T-helper 2 cell (primary cell): ENCODE results near the gene SLC43A3.
"Not testable (repeated sequence)": the region's sequence is repeated elsewhere in the genome, so short reads cannot be mapped to it uniquely, and the experiment has no call there.

Experiments
- DNase-seq, 5 experiments: peaks; one replicate each; pipeline versions ENCODE4 v3.0.0 to v3.0.0-alpha.2; 2012 to 2022

Gene SLC43A3

DNA sequence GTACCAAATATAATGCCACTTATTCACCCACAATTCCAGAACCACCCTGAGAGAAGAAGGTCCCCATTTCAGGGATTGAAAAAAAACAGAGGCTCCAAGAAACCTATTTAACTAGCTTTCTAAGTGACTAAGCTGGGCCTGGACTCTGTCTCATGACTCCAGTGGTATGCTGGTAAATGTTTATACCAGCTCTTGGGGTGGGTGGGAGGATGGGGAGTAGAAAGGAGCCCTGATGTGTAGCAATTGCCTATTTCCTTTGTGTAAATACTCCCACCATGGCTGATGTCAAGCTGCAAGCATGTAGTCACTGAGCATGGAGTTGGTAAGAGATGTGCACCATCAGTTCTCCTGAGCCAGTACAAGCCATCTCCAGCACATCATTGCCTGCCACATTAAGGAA lies 48.7 kb downstream of the SLC43A3 start:
- no peak for DNase-seq

DNA sequence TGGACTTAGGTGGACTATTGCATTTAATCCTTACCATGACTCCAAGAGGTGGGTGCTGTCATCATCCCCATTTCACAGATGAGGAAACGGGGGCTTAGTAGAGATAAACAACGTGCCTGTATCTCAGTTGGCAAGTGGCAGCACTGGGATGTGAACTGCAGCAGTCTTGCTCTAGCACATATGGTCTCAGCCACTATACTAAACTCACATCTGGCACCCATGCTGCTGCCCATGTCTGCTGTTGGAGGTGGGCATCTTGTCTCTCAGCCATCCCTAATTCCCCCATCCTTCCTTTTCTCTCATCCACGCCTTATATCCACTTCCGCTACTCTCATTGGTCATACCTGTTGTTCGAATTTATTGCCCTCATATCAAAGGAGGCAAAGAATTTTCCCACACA lies 49.8 kb downstream of the SLC43A3 start:
- DNase-seq: no peak

GRCh38 chr11:57376095-57377090 lies 50.5 kb downstream of the SLC43A3 start:
- no peak for DNase-seq

DNA sequence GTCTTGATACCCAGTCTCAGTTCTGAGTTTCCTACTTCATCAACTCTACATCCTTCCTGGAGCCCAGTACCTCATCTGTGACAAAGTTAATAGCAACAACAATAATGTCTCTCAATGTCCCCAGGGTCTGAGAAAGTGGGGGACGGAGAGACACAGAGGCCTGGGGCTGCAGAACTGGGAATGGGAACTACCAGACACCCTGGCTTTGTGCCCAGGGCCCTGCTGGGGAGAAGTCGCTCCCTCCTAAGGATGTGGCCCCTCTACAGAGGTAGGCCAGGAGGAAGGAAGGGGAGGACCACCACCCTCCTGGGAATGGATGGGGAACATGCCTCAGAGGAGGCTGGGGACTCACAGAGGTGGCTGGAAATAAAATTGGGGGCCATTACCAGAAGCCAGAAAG lies 51.4 kb downstream of the SLC43A3 start:
- DNase-seq: no peak

DNA sequence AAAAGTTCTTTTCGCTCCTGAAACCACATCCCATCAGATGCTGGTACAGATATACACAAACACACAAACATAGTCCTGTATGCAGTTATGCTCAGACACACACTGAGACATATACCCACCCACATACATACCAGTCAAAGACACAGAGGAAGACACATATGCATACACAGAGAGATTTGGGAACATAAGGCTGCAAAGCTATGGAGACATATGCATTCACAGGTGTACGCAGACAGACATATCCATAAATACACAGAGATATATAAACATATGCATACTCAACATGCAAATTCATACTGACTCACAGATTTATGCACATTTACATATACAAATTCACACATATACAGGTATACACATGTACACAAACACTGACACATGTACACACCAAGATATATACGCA lies 52.0 kb downstream of the SLC43A3 start:
- no peak for DNase-seq

GRCh38 chr11:57373146-57373545 lies 53.8 kb downstream of the SLC43A3 start:
- DNase-seq: no peak

GRCh38 chr11:57370941-57371340 lies 56.0 kb downstream of the SLC43A3 start:
- no peak for DNase-seq

DNA sequence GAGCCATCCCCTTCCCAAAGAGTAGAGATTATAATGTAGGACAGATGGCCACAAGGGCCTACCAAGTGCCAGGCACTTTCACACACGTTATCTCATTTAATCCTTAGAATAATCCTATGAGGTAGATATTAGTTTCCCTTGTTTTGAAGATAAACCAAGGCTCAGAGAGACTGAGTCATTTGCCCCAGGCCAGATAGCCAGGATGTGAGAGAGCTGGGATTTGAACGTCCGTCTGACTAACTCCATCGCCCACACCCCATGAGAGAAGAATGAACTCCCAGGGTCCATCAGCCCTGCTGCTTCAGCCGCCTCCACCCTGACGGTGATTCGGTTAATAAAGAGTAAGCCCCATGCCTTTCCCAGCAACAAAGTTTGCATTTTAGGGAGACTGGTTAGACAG lies 56.7 kb downstream of the SLC43A3 start:
- DNase-seq: no peak

DNA sequence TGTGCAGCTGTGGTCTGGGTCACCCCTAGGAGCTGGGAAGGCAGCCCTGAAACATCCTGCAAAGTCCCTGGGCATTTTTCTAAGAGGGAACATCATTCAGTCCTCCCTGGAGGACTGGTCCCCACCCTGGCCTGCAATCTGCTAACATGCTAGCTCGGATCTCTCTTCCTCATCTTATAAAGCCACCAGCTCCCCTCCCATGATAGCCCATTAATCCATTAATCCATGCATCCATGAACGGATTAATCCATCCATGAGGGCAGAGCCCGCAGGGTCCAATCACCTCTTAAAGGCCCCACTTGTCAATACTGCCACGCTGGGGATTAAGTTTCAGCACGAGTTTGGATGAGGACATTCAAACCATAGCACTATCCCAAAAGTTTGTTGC lies 58.1 kb downstream of the SLC43A3 start:
- no peak for DNase-seq

DNA sequence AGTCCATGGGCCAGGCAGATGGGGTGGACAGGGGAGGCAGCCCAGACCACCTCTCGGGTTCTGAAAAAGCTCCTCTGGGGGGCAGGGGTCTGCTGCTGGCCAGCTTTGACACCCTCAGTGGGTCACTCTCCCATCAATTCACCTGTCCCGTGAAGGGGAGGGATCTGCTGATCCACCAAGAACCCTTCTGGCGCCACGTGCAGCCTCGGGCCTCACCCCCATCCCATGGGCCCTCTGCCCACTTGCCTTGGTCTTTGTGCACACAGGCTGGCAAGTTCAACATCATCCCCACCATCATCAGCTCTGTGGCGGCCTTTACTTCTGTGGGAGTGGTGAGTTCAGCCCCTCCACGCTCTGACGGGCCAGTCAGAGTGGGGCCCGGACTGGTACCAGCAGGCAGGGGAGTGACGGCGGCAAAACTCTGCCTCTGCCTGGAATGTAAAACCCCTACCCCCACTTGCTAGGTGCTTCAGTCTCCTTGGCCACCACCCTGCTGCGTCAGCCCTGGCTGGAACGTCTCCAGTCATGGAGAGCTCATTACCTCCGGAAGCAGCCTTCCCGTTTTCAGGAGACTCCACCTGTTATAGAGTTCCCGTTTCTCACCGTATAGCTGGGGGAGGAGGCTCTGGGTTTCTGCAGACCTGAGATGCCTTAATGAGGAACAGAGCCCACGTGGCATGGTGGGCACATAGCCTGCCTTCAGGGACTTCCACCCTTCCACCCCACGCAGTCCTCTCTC lies 58.6 kb downstream of the SLC43A3 start:
- no peak for DNase-seq

DNA sequence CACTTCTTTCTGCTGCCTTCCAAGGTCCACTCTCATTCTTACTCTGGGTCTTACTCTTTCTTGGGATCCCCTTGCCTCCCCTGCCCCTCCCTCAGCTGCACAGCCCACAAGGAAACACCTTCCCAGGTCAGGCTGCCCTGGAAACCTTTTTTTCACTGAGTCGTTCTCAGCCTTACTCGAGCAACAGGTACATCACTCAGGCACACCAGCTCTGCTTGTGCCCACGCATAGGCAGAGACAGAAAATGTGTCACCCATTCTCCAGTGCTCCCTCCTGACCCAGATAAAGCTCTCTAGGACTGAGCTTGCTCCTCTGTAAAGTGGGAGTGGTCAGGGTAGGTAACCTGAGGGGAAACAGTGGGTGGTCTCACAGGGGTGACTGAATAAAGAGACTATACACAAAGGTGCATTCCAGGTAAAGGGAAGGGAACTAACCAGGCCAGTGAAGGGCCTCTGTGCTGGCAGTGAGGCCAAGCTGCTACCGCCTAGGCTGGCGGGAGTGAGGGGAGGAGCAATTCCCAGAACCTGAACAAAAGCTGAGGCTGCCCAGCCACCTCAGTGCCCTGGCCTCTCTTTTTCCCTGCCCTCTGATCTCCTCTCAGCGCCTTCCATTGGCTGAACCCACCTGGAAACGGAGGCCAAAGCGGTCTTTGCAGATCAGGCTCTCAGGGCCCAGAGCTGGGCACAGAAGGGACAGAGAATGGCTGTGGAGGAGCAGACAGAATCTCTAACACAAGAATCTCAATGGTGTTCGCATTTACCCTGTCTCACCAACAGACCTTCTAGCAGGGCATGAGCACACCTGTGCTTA lies 61.9 kb downstream of the SLC43A3 start:
- DNase-seq: no peak

- no peak for DNase-seq
Observed at GRCh38 chr11:57363131-57364080, 63.5 kb downstream of the SLC43A3 start.

GRCh38 chr11:57361926-57362325 lies 65.0 kb downstream of the SLC43A3 start:
- DNase-seq: no peak

GRCh38 chr11:57361420-57361819 lies 65.5 kb downstream of the SLC43A3 start:
- not testable (repeated sequence) for DNase-seq

DNA sequence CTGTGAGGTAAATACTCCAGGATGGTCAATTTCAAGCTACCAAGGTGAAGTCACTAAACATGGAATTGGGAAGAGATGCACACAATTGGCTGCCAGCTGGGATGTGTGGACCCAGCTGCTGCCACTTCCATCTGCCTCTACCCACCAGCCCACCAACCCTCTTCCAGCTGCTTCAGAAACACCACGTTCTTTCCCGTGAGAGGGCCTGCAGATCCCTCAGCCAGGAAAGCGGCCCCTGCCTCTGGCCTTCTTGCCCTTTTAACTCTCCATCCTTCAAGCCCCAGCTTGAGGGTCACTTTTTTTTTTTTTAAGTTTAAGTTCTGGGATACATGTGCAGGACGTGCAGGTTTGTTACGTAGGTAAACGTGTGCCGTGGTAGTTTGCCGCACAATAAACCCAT lies 65.9 kb downstream of the SLC43A3 start:
- DNase-seq: no peak

- DNase-seq: no peak
Observed at GRCh38 chr11:57359896-57360690, 66.8 kb downstream of the SLC43A3 start.

- no peak for DNase-seq
Observed at GRCh38 chr11:57359396-57359795, 67.5 kb downstream of the SLC43A3 start.

- no peak for DNase-seq
Observed at GRCh38 chr11:57358991-57359390, 67.9 kb downstream of the SLC43A3 start.

GRCh38 chr11:57358543-57358961 lies 68.4 kb downstream of the SLC43A3 start:
- DNase-seq: no peak

GRCh38 chr11:57357856-57358255 lies 69.1 kb downstream of the SLC43A3 start:
- DNase-seq: no peak

DNA sequence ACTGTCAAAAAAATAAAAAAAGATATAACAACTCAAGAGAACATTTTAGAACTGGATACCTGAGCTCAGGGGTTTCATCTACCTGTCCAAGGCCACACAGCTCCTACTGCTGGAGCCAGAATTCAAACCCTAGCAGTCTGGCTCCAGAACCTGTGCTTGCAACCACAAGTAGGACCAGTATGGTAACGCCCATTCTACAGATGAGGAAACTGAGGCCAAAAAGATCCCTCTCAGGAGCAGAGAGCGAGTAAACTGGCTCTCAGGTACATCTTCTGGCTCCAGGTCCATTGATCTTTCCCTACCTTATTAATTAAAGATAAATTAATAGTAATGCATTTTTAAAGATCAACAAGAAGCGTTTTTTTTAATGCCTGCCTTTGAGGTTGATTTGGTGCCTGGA lies 69.6 kb downstream of the SLC43A3 start:
- no peak for DNase-seq
